Measurements from ENCODE around the gene TRAPPC2.
"Not testable (repeated sequence)": the region's sequence is repeated elsewhere in the genome, so short reads cannot be mapped to it uniquely, and the experiment has no call there.

The TRAPPC2 gene

DNA sequence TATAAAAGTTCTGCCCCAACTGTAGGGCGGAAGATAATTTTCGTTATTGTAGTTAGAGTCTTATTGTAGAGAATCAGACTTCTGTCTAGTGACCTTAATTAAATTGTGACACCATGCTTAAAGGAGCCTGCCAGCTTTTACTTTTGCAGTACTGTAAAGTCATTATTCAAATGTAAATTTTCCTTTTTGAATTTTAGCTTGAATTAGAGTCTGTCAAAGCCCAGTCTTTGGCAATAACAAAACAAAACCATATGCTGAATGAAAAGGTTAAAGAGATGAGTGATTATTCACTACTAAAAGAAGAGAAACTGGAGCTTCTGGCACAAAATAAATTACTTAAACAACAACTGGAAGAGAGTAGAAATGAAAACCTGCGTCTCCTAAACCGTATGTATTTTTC, 22.0 kb upstream of the TRAPPC2 start:
- Mint-ChIP-seq H3K4me1 (ENCODE audit: low read depth) (peaks cover 14% of the 10 kb centered on the region), H3K27me3 (ENCODE audit: low read depth) (no peaks in the 10 kb centered on the region), H3K9me3 (no peaks in the 10 kb centered on the region), H3K36me3 (ENCODE audit: low read depth) (peaks cover 34% of the 10 kb centered on the region), H3K4me3 (no peak overlapping the region), H3K27ac (no peak overlapping the region)

DNA sequence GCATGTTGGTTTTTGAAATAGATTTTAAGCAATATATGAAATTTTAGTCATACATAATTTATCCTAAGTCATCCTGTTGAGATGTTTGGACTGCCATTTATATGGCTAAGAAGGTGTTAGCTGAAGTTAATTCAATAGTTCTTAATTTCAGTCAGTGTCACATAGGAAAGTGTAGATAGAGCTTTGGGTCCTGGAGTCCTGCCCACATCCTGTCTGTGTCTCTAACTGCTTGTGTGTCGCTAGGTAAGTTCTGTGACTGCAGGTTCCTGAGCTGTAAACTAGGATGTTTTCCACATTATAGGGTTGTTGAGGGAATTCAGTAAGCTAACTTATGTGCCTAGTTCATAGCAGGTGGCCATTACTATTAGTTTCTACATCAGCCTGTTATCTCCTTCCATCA, 20.8 kb upstream of the TRAPPC2 start:
- H3K27me3 Mint-ChIP-seq (ENCODE audit: low read depth), result no peaks in the 10 kb centered on the region
- peaks cover 30% of the 10 kb centered on the region for H3K36me3 Mint-ChIP-seq (ENCODE audit: low read depth)
- no peaks in the 10 kb centered on the region for H3K9me3 Mint-ChIP-seq
- H3K4me1 Mint-ChIP-seq (ENCODE audit: low read depth), result peaks cover 21% of the 10 kb centered on the region
- H3K4me3 Mint-ChIP-seq, result no peak overlapping the region
- no peak overlapping the region for H3K27ac Mint-ChIP-seq

DNA sequence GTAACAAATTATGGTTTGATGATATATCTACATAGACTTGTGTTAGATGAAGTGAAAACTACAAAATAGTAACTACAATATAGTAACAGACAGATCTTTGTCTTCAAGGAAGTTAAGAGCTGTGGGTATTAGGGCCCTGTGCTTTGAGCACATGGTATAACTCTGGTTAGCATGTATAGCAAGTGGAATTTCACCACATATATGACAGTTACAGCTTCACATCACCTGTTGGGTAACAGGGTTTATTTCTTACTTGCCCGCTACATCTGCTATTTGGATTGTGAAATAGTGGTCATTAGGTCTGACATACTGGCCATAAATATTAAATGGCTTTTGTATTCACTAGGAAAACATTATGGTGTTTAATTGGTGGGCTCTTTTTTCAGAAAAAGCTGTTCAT, 20.3 kb upstream of the TRAPPC2 start:
- no peaks in the 10 kb centered on the region for H3K9me3 Mint-ChIP-seq
- no peak overlapping the region for H3K4me3 Mint-ChIP-seq
- no peaks in the 10 kb centered on the region for H3K27me3 Mint-ChIP-seq (ENCODE audit: low read depth)
- H3K4me1 Mint-ChIP-seq (ENCODE audit: low read depth), result peaks cover 23% of the 10 kb centered on the region
- no peak overlapping the region for H3K27ac Mint-ChIP-seq
- peaks cover 26% of the 10 kb centered on the region for H3K36me3 Mint-ChIP-seq (ENCODE audit: low read depth)

DNA sequence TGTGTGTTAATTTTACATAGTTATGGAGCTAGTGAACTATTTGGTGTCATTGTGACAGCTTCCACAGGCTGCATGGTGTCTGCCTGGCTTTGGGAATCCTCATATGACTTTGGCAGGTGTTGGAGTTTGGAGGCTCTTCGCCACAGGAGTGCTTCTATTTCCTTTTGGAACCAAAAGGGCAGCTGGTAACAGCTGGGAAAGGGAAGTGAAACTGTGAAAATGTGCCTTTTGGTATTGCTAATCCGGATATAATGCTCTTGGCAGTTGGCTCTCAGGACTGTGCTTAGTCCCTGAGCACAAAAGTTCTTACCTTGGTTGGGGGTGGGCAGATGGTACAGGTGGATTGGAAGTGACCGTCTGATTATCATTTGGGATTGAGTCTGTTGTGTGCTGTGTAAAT, 18.2 kb upstream of the TRAPPC2 start:
- Mint-ChIP-seq H3K9me3 (no peaks in the 10 kb centered on the region), H3K4me1 (ENCODE audit: low read depth) (peaks cover 23% of the 10 kb centered on the region), H3K36me3 (ENCODE audit: low read depth) (peaks cover 19% of the 10 kb centered on the region), H3K27me3 (ENCODE audit: low read depth) (no peaks in the 10 kb centered on the region), H3K27ac (no peak overlapping the region), H3K4me3 (peak overlapping the region; percentile 7)

DNA sequence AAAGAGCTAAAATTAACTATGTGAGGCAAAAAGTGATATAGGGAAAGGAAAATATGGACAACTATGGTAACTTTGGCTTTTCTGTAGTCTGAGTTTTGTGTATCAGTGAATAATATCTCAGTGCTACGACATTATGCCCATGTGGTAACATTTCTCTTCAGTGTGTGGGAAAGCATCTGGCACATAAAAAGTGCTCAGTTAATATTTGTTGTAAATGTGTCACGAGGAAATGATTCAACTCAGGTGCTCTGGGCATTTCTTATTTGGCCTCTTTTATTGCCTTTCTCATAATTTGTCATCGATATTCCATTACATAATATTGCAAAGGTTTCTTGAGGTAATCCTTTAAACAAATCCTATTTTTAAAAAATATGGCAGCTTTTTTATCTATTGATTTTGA, 17.7 kb upstream of the TRAPPC2 start:
- Mint-ChIP-seq H3K9me3 (no peaks in the 10 kb centered on the region), H3K27me3 (ENCODE audit: low read depth) (no peaks in the 10 kb centered on the region), H3K27ac (no peak overlapping the region), H3K4me1 (ENCODE audit: low read depth) (peaks cover 27% of the 10 kb centered on the region), H3K36me3 (ENCODE audit: low read depth) (peaks cover 23% of the 10 kb centered on the region), H3K4me3 (no peak overlapping the region)

DNA sequence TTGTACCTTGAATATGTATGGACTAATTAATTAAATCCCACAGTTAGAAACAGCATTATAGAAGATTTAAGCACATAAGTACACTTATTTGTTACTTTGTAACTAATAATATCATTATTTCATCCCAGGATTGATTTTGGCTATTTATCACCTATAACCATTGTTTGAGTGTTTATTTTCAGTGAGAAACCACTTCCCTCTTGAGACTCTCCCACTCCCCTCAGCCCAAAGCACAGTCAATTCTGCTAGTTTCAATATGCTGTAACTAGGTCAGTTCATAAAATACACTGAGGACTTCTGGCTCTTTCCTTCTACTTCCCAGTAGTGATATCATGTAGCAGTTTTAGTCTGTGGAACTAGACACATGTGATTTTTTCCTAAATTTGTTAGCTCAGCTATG, 16.4 kb upstream of the TRAPPC2 start:
- Mint-ChIP-seq H3K9me3 (no peaks in the 10 kb centered on the region), H3K36me3 (ENCODE audit: low read depth) (peaks cover 30% of the 10 kb centered on the region), H3K4me3 (no peak overlapping the region), H3K4me1 (ENCODE audit: low read depth) (peaks cover 29% of the 10 kb centered on the region), H3K27me3 (ENCODE audit: low read depth) (no peaks in the 10 kb centered on the region), H3K27ac (no peak overlapping the region)

DNA sequence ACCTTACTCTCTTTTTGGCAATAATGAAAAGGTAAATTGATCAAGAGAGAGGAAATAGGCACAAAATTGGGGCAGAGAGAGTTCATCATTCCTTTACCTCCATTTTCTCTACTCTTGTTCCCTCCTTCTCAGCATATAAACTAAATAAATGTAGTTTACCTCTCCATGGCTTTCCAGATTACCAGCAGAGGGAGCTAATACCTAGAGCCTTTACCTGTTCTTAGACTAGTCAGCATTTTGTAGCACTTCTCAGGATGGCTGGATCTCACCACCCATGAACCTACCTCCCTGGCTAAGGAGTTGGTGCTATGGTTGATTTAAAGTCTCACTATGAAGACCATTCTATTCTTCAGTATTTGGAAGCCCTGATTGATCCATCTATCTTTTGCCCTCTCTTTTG, 15.8 kb upstream of the TRAPPC2 start:
- Mint-ChIP-seq H3K9me3 (no peaks in the 10 kb centered on the region), H3K4me1 (ENCODE audit: low read depth) (peaks cover 27% of the 10 kb centered on the region), H3K36me3 (ENCODE audit: low read depth) (peaks cover 32% of the 10 kb centered on the region), H3K27ac (no peak overlapping the region), H3K27me3 (ENCODE audit: low read depth) (no peaks in the 10 kb centered on the region), H3K4me3 (no peak overlapping the region)

DNA sequence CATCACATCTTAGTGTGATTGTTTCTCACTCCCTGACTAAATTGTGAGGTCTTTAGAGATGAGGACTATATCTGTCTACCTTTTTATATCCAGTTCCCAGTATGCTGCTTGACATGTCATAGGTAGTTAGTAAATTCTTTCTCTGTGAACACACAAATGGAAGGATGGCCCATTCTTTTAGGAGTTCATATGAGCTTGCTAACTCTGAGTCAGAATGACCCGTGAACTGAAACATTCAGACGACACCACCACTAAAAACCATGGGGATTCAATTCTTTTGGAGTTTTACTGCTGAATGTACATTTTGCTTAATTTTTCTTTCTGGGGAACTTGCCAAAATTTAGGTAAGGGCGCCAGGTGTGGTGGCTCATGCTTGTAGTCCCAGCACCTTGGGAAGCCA, 14.1 kb upstream of the TRAPPC2 start:
- Mint-ChIP-seq H3K27ac (no peak overlapping the region), H3K4me3 (no peak overlapping the region), H3K36me3 (ENCODE audit: low read depth) (peaks cover 27% of the 10 kb centered on the region), H3K9me3 (no peaks in the 10 kb centered on the region), H3K27me3 (ENCODE audit: low read depth) (no peaks in the 10 kb centered on the region), H3K4me1 (ENCODE audit: low read depth) (peaks cover 22% of the 10 kb centered on the region)

DNA sequence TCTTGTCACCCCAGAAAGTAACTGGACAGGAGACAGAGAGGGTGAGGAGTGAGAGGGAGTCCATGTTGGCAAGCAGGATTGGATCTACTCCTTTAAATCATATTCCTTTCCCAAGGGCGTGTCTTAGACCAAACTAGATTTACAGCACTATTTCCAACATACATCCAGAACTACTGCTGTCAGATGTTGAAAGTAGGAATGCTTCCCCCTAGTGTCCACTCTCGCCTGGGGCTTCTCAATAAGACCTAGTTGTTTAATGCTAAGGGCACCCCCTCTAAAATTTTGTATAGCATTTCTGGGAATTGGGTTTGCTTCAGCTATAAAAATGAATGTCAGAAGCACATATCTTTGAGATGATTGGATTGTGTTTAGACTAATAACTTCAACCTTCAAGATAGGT, 13.4 kb upstream of the TRAPPC2 start:
- Mint-ChIP-seq H3K4me3 (no peak overlapping the region), H3K9me3 (no peaks in the 10 kb centered on the region), H3K4me1 (ENCODE audit: low read depth) (peaks cover 23% of the 10 kb centered on the region), H3K27me3 (ENCODE audit: low read depth) (no peaks in the 10 kb centered on the region), H3K27ac (no peak overlapping the region), H3K36me3 (ENCODE audit: low read depth) (peaks cover 23% of the 10 kb centered on the region)

DNA sequence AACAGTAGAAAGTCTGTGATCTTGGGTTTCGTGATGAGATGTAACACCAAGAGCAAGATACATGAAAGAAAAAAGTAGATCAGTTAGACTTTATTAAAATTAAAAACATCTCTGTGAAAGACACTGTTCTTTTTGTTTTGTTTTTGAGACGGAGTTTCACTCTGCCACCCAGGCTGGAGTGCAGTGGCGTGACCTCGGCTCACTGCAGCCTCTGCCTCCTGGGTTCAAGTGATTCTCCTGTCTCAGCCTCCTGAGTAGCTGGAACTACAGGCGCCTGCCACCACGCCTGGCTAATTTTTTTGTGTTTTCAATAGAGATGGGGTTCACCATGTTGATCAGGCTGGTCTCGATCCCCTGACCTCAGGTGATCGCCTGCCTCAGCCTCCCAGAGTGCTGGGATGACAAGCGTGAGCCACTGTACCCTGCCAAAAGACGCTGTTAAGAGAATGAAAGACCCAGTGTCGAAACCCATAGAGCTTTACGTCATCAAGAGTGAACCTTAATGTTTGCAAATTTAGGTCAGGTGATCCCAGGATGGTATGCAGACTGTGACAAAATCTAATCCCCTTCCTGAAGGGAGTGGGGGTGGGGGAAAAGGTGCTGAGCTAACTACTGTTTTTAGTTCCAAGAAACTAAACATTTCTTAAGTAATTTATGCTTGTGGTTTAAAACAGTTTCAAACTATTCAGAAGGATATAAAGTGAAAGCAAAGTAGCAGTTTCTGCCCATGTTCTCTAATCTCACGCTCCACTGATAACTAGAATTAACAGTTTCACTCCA, 8.2 kb upstream of the TRAPPC2 start:
- H3K4me3 Mint-ChIP-seq, result peak overlapping the region; percentile 50
- no peaks in the 10 kb centered on the region for H3K9me3 Mint-ChIP-seq
- H3K36me3 Mint-ChIP-seq (ENCODE audit: low read depth), result peaks cover 17% of the 10 kb centered on the region
- H3K4me1 Mint-ChIP-seq (ENCODE audit: low read depth), result peaks cover 21% of the 10 kb centered on the region
- no peaks in the 10 kb centered on the region for H3K27me3 Mint-ChIP-seq (ENCODE audit: low read depth)
- H3K27ac Mint-ChIP-seq, result peak overlapping the region; percentile 87

DNA sequence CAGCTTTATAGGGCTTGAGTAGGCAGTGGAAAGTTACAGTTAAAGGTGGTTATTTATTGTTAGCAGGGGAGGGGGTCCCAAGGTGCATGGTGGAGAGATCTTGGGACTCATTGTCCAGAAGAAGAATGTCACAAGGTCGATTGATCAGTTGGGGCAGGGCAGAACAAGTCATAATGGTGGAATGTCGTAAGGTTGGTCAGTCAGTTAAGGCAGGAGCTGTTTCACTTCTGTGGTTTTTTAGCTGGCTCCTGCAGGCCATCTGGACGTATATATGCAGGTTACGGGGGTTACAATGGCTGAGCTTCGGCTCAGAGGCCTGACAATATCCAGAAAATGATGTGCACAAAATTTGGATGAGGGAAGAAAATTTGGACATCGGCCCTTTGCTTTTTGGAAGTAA, 7.3 kb upstream of the TRAPPC2 start:
- Mint-ChIP-seq H3K4me1 (ENCODE audit: low read depth) (peaks cover 20% of the 10 kb centered on the region), H3K27ac (peak overlapping the region; percentile 27), H3K4me3 (peak overlapping the region; percentile 14), H3K27me3 (ENCODE audit: low read depth) (no peaks in the 10 kb centered on the region), H3K9me3 (no peaks in the 10 kb centered on the region), H3K36me3 (ENCODE audit: low read depth) (peaks cover 14% of the 10 kb centered on the region)

DNA sequence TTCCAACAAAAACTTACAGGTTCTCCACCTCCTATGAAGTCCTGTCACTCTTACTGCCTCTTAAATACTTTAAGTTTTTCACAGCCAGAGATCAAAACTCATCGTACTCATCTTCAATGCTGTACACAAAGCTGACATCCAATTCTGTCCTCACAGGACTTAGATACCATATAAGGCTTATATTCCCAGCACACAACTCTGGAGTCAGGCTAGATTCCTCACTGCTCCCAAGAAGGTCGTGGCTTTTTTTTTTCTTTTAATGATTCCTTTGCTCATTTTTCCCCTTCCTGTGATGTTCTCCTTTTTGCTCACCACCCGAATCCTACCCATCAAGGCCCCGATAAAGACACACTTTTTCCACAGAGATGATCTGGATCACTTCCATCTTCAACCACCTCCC, 914 bp downstream of the TRAPPC2 start:
- H3K4me1 Mint-ChIP-seq (ENCODE audit: low read depth), result peaks cover 29% of the 10 kb centered on the region
- no peaks in the 10 kb centered on the region for H3K9me3 Mint-ChIP-seq
- peaks cover 42% of the 10 kb centered on the region for H3K36me3 Mint-ChIP-seq (ENCODE audit: low read depth)
- peak overlapping the region; percentile 96 for H3K4me3 Mint-ChIP-seq
- H3K27ac Mint-ChIP-seq, result peak overlapping the region; percentile 89
- H3K27me3 Mint-ChIP-seq (ENCODE audit: low read depth), result no peaks in the 10 kb centered on the region

DNA sequence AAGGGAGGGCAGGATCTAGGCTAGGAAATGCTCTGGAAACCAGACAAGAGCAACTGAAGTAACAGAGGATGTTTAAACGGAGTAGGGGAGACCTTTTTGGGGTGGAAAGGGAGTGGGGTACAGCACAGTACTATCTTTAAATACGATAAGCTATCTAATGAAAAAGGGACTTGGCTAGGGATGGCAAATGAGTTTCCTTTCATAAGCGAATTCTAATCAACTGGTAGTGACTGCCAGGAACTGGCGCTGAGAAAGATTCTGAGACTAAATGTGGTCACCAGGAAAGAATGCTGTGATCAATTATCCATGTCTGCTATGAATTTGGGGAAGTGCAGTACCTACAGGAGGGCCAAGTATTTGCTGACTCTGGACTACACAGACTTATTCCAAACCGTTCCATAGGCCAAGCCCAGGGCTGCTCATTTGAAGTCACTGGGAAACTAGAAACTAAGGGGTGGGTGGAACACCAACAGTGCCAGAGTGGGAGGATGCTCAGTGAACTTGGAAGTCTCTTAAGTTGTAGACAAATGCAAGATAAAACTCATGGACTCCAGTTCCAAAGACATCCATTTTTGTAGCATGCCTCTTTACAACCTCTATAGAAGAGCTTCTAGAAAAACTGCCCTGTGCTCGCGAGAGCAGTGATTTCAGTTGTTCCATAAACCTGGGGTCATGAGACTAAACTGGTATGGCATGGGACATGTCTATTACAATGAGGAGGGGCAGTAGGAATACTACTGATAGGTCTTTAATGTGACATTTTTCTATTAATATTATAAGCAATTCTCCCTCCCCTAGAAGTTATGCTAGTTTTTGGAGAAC, 2.0 kb downstream of the TRAPPC2 start:
- peak overlapping the region; percentile 18 for H3K4me3 Mint-ChIP-seq

DNA sequence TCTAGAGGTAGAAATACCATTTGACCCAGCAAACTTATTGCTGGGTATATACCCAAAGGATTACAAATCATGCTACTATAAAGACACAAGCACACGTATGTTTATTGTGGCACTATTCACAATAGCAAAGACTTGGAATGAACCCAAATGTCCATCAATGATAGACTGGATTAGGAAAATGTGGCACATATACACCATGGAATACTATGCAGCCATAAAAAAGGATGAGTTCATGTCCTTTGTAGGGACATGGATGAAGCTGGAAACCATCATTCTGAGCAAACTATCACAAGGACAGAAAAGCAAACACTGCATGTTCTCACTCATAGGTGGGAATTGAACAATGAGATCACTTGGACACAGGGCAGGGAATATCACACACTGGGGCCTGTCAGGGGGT, 3.9 kb downstream of the TRAPPC2 start:
- not testable (repeated sequence) for H3K4me3 Mint-ChIP-seq; H3K27ac Mint-ChIP-seq; H3K27me3 Mint-ChIP-seq (ENCODE audit: low read depth)
- Mint-ChIP-seq H3K9me3 (peaks cover 11% of the 10 kb centered on the region), H3K36me3 (ENCODE audit: low read depth) (peaks cover 62% of the 10 kb centered on the region), H3K4me1 (ENCODE audit: low read depth) (peaks cover 41% of the 10 kb centered on the region)

More for the DNA sequence above, 2.0 kb downstream of the TRAPPC2 start:
- no peaks in the 10 kb centered on the region for H3K27me3 Mint-ChIP-seq (ENCODE audit: low read depth)
- peaks cover 51% of the 10 kb centered on the region for H3K36me3 Mint-ChIP-seq (ENCODE audit: low read depth)
- H3K4me1 Mint-ChIP-seq (ENCODE audit: low read depth), result peaks cover 35% of the 10 kb centered on the region
- H3K27ac Mint-ChIP-seq, result peak overlapping the region; percentile 8
- H3K9me3 Mint-ChIP-seq, result peaks cover 2% of the 10 kb centered on the region

DNA sequence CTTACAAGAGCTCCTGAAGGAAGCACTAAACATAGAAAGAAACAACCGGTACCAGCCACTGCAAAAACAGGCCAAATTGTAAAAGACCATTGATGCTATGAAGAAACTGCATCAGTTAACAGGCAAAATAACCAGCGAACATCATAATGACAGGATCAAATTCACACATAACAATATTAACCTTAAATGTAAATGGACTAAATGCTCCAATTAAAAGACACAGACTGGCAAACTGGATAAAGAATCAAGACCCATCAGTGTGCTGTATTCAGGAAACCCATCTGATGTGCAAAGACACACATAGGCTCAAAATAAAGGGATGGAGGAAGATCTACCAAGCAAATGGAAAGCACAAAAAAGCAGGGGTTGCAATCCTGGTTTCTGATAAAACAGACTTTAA, 7.8 kb downstream of the TRAPPC2 start:
- not testable (repeated sequence) for H3K27me3 Mint-ChIP-seq (ENCODE audit: low read depth)
- Mint-ChIP-seq H3K4me1 (ENCODE audit: low read depth) (peaks cover 40% of the 10 kb centered on the region), H3K9me3 (peaks cover 12% of the 10 kb centered on the region), H3K4me3 (peak overlapping the region; percentile 12), H3K27ac (peak overlapping the region; percentile 87), H3K36me3 (ENCODE audit: low read depth) (peaks cover 61% of the 10 kb centered on the region)

Data from T-helper 1 cell treated with Interleukin-12 subunit alpha and Interleukin-12 subunit beta and Interleukin-4 antibody, amounts not matched to agents 30 μg/mL and 1 μg/mL, for 36 hours (primary cell).